PC-3 (cell line): ENCODE results near the gene NBAS. TPM values are rescaled to one million over a fixed set of nuclear protein-coding genes. Genes with fewer than 3 reads are reported as not detected.
"Not testable (repeated sequence)": the region's sequence is repeated elsewhere in the genome, so short reads cannot be mapped to it uniquely, and the experiment has no call there.

Source experiments
- ATAC-seq: fragments of 200-7000 bp; cut with Tn5 transposase; 2 replicates; pipeline ENCODE4 v1.9.1; 2020; ENCODE audit warnings: mild to moderate bottlenecking, moderate library complexity
- BruUV-seq: library from RNA; stranded (reverse); fragments of 400-500 nt; replicated peaks from 2 replicates; lab custom pipeline; 2021; lab: Mats Ljungman, UMichigan
- CTCF ChIA-PET: fragments of 300-600 bp; sonication (Branson Sonifier 250); formaldehyde crosslinking; loops from one replicate; lab custom pipeline; 2022; ENCODE audit warnings: antibody characterized with exemption; lab: Charles Lee
- POLR2A ChIA-PET: fragments of 300-600 bp; sonication (Branson Sonifier 250); formaldehyde crosslinking; loops from one replicate; lab custom pipeline; 2022; ENCODE audit warnings: antibody characterized with exemption; ENCODE audit not compliant: unreplicated experiment; lab: Charles Lee
- DNase-seq: peaks from one replicate; pipeline ENCODE4 v3.0.0-alpha.2; 2015
- H2AFZ ChIP-seq: fragments of 300-600 bp; sonication (generic); 2 replicates; pipeline ENCODE4 v1.6.0; 2016; ENCODE audit warnings: antibody characterized with exemption, low read length
- H3F3A ChIP-seq: fragments of 300-600 bp; sonication (generic); one replicate; pipeline ENCODE4 v1.6.0; 2017; ENCODE audit warnings: antibody characterized with exemption, low read length, control low read depth, mild to moderate bottlenecking; ENCODE audit not compliant: unreplicated experiment
- H3K27ac ChIP-seq: fragments of 300-600 bp; sonication (generic); 2 replicates; pipeline ENCODE4 v1.5.1; 2016; ENCODE audit warnings: mild to moderate bottlenecking, low read length
- H3K27me3 ChIP-seq: fragments of 300-600 bp; sonication (generic); 2 replicates; pipeline ENCODE4 v1.6.1; 2016; ENCODE audit warnings: low read length, mixed read lengths
- H3K36me3 ChIP-seq: fragments of 300-600 bp; sonication (generic); 2 replicates; pipeline ENCODE4 v1.6.1; 2016; ENCODE audit warnings: low read depth, mixed run types, low read length, mixed read lengths
- H3K4me1 ChIP-seq: fragments of 300-600 bp; sonication (generic); 2 replicates; pipeline ENCODE4 v1.5.1; 2016; ENCODE audit warnings: low read length; ENCODE audit not compliant: insufficient read depth
- H3K4me2 ChIP-seq: fragments of 300-600 bp; sonication (generic); 2 replicates; pipeline ENCODE4 v1.6.0; 2016; ENCODE audit warnings: low read length
- H3K4me3 ChIP-seq: fragments of 300-600 bp; sonication (generic); 2 replicates; pipeline ENCODE4 v1.5.1; 2016; ENCODE audit warnings: mild to moderate bottlenecking, low read length, mixed read lengths
- H3K79me2 ChIP-seq: fragments of 300-600 bp; sonication (generic); 2 replicates; pipeline ENCODE4 v1.6.1; 2017; ENCODE audit warnings: low read length, mixed read lengths
- H3K9ac ChIP-seq: fragments of 300-600 bp; sonication (generic); 2 replicates; pipeline ENCODE4 v1.6.0; 2016; ENCODE audit warnings: mild to moderate bottlenecking, low read length
- H3K9me2 ChIP-seq: fragments of 300-600 bp; sonication (generic); replicated peaks from 2 replicates; pipeline ENCODE4 v1.6.1; 2016; ENCODE audit warnings: mixed run types, low read length, mixed read lengths
- H3K9me3 ChIP-seq: fragments of 300-600 bp; sonication (generic); 2 replicates; pipeline ENCODE4 v1.6.1; 2016; ENCODE audit warnings: low read length, mixed read lengths
- H4K20me1 ChIP-seq: fragments of 300-600 bp; sonication (generic); 2 replicates; pipeline ENCODE4 v1.6.1; 2016; ENCODE audit warnings: low read length, mixed read lengths
- CTCF ChIP-seq: fragments of 300-600 bp; sonication (generic); conservative IDR thresholded peaks from 2 replicates; pipeline ENCODE4 v1.5.1; 2017; ENCODE audit warnings: antibody characterized with exemption, low read depth, mild to moderate bottlenecking, low read length
- EZH2 ChIP-seq: fragments of 300-600 bp; sonication (generic); IDR thresholded peaks from one replicate; pipeline ENCODE4 v1.6.1; 2017; ENCODE audit warnings: antibody characterized with exemption, mild to moderate bottlenecking, low read length; ENCODE audit not compliant: unreplicated experiment
- EZH2phosphoT487 ChIP-seq: fragments of 300-600 bp; sonication (generic); IDR thresholded peaks from 2 replicates; pipeline ENCODE4 v1.6.1; 2018; ENCODE audit warnings: mild to moderate bottlenecking, antibody characterized with exemption, low read length, borderline replicate concordance
- intact Hi-C: fragments of 100-400 bp; cut with micrococcal nuclease; formaldehyde crosslinking; loops from 2 replicates; pipeline ENCODE4 v1.9.0; 2023
- total RNA-seq: library from RNA; depleted of rRNA; stranded (reverse); fragments of >200 nt; gene quantifications from 2 replicates; pipeline ENCODE4 v1.2.3, GENCODE V29; 2014

Gene NBAS
- total RNA-seq, 1 experiment from 2014 or later: 37.2 TPM

- Histone ChIP-seq H3K4me2 (no peak overlapping the region), H2AFZ (no peak overlapping the region), H3K9me3 (no peaks in the 10 kb centered on the region), H3F3A (no peaks in the 10 kb centered on the region), H3K27ac (no peak overlapping the region), H3K9ac (no peak overlapping the region), H4K20me1 (no peaks in the 10 kb centered on the region), H3K36me3 (no peaks in the 10 kb centered on the region), H3K4me3 (no peak overlapping the region), H3K9me2 (no peaks in the 10 kb centered on the region), H3K27me3 (no peaks in the 10 kb centered on the region), H3K79me2 (no peaks in the 10 kb centered on the region), H3K4me1 (no peaks in the 10 kb centered on the region)
- DNase-seq (no peak), ATAC-seq (no peak)
- ChIA-PET POLR2A (no interaction called here), CTCF (no interaction called here)
- no TSS peak for BruUV-seq
- TF ChIP-seq EZH2 (no peak), EZH2phosphoT487 (no peak), CTCF (no peak)
- intact Hi-C loops: no loop called here
Measured at GRCh38 chr2:15260835-15261234, 300.3 kb downstream of the NBAS start.

- Histone ChIP-seq H3K9ac (no peak overlapping the region), H3K4me1 (no peaks in the 10 kb centered on the region), H3F3A (no peaks in the 10 kb centered on the region), H3K9me2 (no peaks in the 10 kb centered on the region), H4K20me1 (no peaks in the 10 kb centered on the region), H3K36me3 (no peaks in the 10 kb centered on the region), H3K9me3 (no peaks in the 10 kb centered on the region), H3K4me3 (no peak overlapping the region), H3K27me3 (no peaks in the 10 kb centered on the region), H3K79me2 (no peaks in the 10 kb centered on the region), H3K27ac (no peak overlapping the region), H2AFZ (no peak overlapping the region), H3K4me2 (no peak overlapping the region)
- ChIA-PET POLR2A (no interaction called here), CTCF (no interaction called here)
- TF ChIP-seq EZH2phosphoT487 (no peak), EZH2 (no peak), CTCF (no peak)
- DNase-seq (no peak), ATAC-seq (no peak)
- intact Hi-C loops: no loop called here
- BruUV-seq: no TSS peak
Measured at GRCh38 chr2:15260196-15260595, 300.9 kb downstream of the NBAS start.

GRCh38 chr2:15259356-15259756 lies 301.8 kb downstream of the NBAS start:
- ATAC-seq (no peak), DNase-seq (no peak)
- Histone ChIP-seq H3K9me3 (no peaks in the 10 kb centered on the region), H3K4me3 (no peak overlapping the region), H3K36me3 (no peaks in the 10 kb centered on the region), H3K4me2 (no peak overlapping the region), H3K27me3 (no peaks in the 10 kb centered on the region), H4K20me1 (no peaks in the 10 kb centered on the region), H3F3A (no peaks in the 10 kb centered on the region), H3K27ac (no peak overlapping the region), H3K4me1 (no peaks in the 10 kb centered on the region), H3K79me2 (no peaks in the 10 kb centered on the region), H3K9me2 (no peaks in the 10 kb centered on the region), H2AFZ (no peak overlapping the region), H3K9ac (no peak overlapping the region)
- POLR2A ChIA-PET: no interaction called here
- CTCF ChIA-PET: no interaction called here
- intact Hi-C loops: no loop called here
- BruUV-seq: no TSS peak
- TF ChIP-seq EZH2phosphoT487 (no peak), CTCF (no peak), EZH2 (no peak)

- H3K4me2 ChIP-seq, H3K9ac ChIP-seq, H3K9me2 ChIP-seq, H3F3A ChIP-seq, H3K4me1 ChIP-seq, H3K9me3 ChIP-seq, H3K4me3 ChIP-seq, H3K27me3 ChIP-seq, H3K36me3 ChIP-seq, CTCF ChIA-PET, H4K20me1 ChIP-seq, ATAC-seq, H2AFZ ChIP-seq, H3K27ac ChIP-seq, BruUV-seq, POLR2A ChIA-PET, H3K79me2 ChIP-seq, DNase-seq, intact Hi-C loops: not testable (repeated sequence)
Measured at GRCh38 chr2:15258385-15258784, 302.7 kb downstream of the NBAS start.
